Measurements from ENCODE around the gene WNT3A. TPM values are rescaled to one million over a fixed set of nuclear protein-coding genes. Genes with fewer than 3 reads are reported as not detected.

WNT3A gene
- total RNA-seq, 3 donors from 2014 or later, result not detected

- Histone ChIP-seq H3K9me3 (no peaks in the 10 kb centered on the region), H3K4me3 (no peak overlapping the region), H3K4me1 (ENCODE audit: low read depth) (peaks cover 14% of the 10 kb centered on the region), H3K36me3 (ENCODE audit: low read depth) (no peaks in the 10 kb centered on the region)
- TF ChIP-seq CTCF (IDR thresholded peaks at IDR 0.05), result no peak
- peak in 1 of 3 donors; percentile 28 for DNase-seq
- intact Hi-C loops (cut with DNase I, micrococcal nuclease), result no loop called here
- ATAC-seq, result no peak
Observed at GRCh38 chr1:228064296-228064695, 57.5 kb downstream of the WNT3A start.

- Histone ChIP-seq H3K36me3 (ENCODE audit: low read depth) (no peaks in the 10 kb centered on the region), H3K4me1 (ENCODE audit: low read depth) (peaks cover 9% of the 10 kb centered on the region), H3K9me3 (no peaks in the 10 kb centered on the region), H3K4me3 (no peak overlapping the region)
- no peak for TF ChIP-seq CTCF (IDR thresholded peaks at IDR 0.05)
- no peak for ATAC-seq
- peak in 1 of 3 donors; percentile 16 for DNase-seq
- intact Hi-C loops (cut with DNase I, micrococcal nuclease), result no loop called here
Observed at GRCh38 chr1:228064741-228065542, 58.1 kb downstream of the WNT3A start.

- H3K4me3 ChIP-seq, result no peak overlapping the region
- no peaks in the 10 kb centered on the region for H3K9me3 ChIP-seq
- ATAC-seq, result no peak
- intact Hi-C loops (cut with DNase I, micrococcal nuclease), result no loop called here
- TF ChIP-seq CTCF (IDR thresholded peaks at IDR 0.05), result no peak
- peaks cover 1% of the 10 kb centered on the region for H3K4me1 ChIP-seq (ENCODE audit: low read depth)
- H3K36me3 ChIP-seq (ENCODE audit: low read depth), result no peaks in the 10 kb centered on the region
- DNase-seq, result peak in 1 of 3 donors; percentile 14
Observed at GRCh38 chr1:228065543-228066347, 58.9 kb downstream of the WNT3A start.

GRCh38 chr1:228066416-228066815 lies 59.6 kb downstream of the WNT3A start:
- peak in 1 of 3 donors; percentile 3 for DNase-seq

More at GRCh38 chr1:228066416-228066815, 59.6 kb downstream of the WNT3A start:
- no peaks in the 10 kb centered on the region for H3K36me3 ChIP-seq (ENCODE audit: low read depth)
- no peaks in the 10 kb centered on the region for H3K9me3 ChIP-seq
- no peak for ATAC-seq
- H3K4me1 ChIP-seq (ENCODE audit: low read depth), result no peaks in the 10 kb centered on the region
- no peak overlapping the region for H3K4me3 ChIP-seq
- intact Hi-C loops (cut with DNase I, micrococcal nuclease), result no loop called here
- TF ChIP-seq CTCF (IDR thresholded peaks at IDR 0.05), result no peak
